Muscle layer of colon (tissue), 2 donors: ENCODE results near the gene SIK3.

Source experiments
- H3K27ac ChIP-seq: one replicate; pipeline ENCODE4 v1.7.0; 2013; ENCODE audit warnings: low read depth, mild to moderate bottlenecking, low read length, moderate library complexity
- H3K27me3 ChIP-seq, 2 donors: one replicate each; pipeline ENCODE4 v1.7.0; 2013; ENCODE audit warnings: low read length in 2 of 2, mild to moderate bottlenecking in 2 of 2; ENCODE audit not compliant: insufficient read depth in 2 of 2, control insufficient read depth in 1 of 2
- H3K36me3 ChIP-seq: one replicate; pipeline ENCODE4 v1.7.0; 2013; ENCODE audit warnings: mild to moderate bottlenecking, low read length; ENCODE audit not compliant: insufficient read depth
- H3K4me1 ChIP-seq: one replicate; pipeline ENCODE4 v1.7.0; 2013; ENCODE audit warnings: mild to moderate bottlenecking, low read length; ENCODE audit not compliant: insufficient read depth
- H3K4me3 ChIP-seq, 2 donors: one replicate each; pipeline ENCODE4 v1.7.0; 2013; ENCODE audit warnings: low read length in 2 of 2, low read depth in 1 of 2, mild to moderate bottlenecking in 1 of 2, moderate library complexity in 1 of 2
- H3K9ac ChIP-seq: one replicate; pipeline ENCODE4 v1.7.0; 2013; ENCODE audit warnings: low read length
- H3K9me3 ChIP-seq: one replicate; pipeline ENCODE4 v1.7.0; 2013; ENCODE audit warnings: mild to moderate bottlenecking, low read length
- donor health status: abdominal sarcoma.
- donor health status: Adenocarcinoma of cecum.

Gene SIK3

DNA sequence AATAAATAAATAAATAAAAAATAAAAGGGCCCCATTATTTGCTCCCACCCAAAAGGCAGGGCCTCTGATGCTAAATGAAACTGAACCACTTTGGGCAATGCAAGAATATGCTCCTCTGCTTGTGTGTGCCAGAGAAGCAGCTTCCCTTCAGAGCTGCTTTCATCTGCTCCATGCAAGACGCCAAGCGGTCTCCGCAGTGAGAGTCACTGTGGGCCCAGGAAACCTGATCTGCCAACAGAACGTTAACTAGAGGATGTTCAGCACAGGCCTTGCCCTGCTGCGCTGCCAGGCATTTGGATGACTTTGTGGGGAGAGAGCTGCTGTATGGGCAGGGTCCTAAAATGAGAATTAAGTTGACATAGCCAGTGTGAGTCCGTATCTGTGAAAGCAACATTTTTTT, 217.1 kb downstream of the SIK3 start:
- no peak overlapping the region for H3K9ac ChIP-seq
- no peak overlapping the region for H3K27ac ChIP-seq
- peaks cover 15% of the 10 kb centered on the region for H3K4me1 ChIP-seq
- no peak overlapping the region for H3K4me3 ChIP-seq
- H3K27me3 ChIP-seq: no peaks in the 10 kb centered on the region
- no peaks in the 10 kb centered on the region for H3K9me3 ChIP-seq
- H3K36me3 ChIP-seq: peaks cover 2% of the 10 kb centered on the region

DNA sequence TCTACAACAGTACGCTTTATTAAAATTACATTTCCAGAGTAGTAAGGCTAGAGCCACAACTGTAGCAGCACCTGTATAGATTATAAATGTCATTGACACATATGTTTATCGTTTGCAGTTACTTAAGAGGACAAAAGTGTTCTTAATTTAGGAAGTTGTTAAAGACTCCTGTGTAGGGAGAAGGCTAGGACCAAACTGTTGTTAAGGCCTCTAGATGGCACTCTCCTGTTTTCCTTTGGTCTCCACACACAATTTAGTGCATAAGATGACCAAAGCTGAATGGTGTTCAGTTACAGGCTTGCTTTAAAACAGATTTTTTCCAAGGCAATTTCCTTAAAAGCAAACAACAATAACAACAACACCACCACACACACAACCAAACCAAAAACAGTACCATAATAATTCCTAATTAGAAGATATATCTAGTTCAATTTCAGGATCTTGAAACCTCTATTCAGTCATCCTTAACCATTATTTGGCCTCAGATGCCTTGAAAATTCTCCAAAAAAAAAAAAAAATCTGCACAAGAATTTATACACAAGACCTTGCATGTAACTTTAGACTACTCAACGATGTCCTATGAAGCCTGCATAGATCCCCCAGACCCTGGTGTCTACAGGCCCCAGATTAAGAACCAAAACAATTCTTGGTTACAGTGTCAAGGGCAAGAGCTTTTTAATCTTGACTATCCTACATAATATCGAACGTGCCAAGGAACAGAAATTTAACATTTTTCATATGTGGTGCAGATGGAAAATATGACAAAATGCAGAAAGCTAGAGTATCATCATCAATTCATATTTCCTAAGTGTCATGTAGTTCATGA, 218.2 kb downstream of the SIK3 start:
- peaks cover 13% of the 10 kb centered on the region for H3K36me3 ChIP-seq
- no peak overlapping the region for H3K4me3 ChIP-seq
- no peaks in the 10 kb centered on the region for H3K9me3 ChIP-seq
- H3K27me3 ChIP-seq: no peaks in the 10 kb centered on the region
- H3K4me1 ChIP-seq: peaks cover 6% of the 10 kb centered on the region
- H3K27ac ChIP-seq: no peak overlapping the region
- H3K9ac ChIP-seq: no peak overlapping the region

DNA sequence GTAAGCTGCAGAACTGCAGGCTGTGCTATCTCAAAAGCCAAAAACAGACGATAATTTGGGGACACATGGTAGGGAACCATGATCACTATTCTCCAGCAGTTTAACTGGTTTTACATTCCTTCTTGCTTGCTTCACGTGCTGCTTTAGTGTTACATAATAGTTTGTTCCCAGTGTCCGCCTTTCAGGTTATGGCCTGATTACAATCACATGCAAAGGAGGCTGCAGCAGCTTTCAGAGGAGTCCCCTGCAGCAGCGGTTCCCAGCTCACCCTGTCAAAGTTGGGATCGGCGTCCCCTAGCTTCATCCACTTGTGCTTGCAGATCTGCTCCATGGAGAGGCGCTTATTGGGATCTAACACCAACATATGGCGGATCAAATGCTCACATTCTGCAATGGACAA, 221.6 kb downstream of the SIK3 start:
- Histone ChIP-seq H3K4me3 (no peak overlapping the region), H3K9ac (no peak overlapping the region), H3K27me3 (no peaks in the 10 kb centered on the region), H3K9me3 (no peaks in the 10 kb centered on the region), H3K27ac (no peak overlapping the region), H3K4me1 (peaks cover 6% of the 10 kb centered on the region), H3K36me3 (peaks cover 38% of the 10 kb centered on the region)

DNA sequence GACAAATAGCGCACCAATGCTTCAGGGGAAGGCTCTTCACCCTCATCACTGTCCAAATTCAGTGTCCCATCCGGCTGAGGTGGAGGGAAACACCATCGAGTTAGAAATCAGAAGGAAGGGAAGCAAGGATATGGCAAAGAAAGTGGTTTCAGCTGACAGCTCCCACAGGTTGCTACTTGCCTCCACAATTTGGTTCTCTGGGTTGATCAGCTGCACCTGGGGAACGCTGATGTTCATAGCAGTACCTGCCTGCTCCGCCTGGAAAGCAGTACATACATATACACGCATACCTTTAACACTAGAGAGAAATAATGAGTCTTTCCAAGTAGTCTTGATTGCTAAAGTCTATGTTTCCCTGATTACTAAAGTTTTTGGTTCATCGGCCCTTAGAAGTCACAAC, 223.0 kb downstream of the SIK3 start:
- H3K36me3 ChIP-seq: peaks cover 49% of the 10 kb centered on the region
- H3K9me3 ChIP-seq: no peaks in the 10 kb centered on the region
- H3K27ac ChIP-seq: no peak overlapping the region
- no peak overlapping the region for H3K9ac ChIP-seq
- no peaks in the 10 kb centered on the region for H3K27me3 ChIP-seq
- H3K4me1 ChIP-seq: peaks cover 3% of the 10 kb centered on the region
- no peak overlapping the region for H3K4me3 ChIP-seq

DNA sequence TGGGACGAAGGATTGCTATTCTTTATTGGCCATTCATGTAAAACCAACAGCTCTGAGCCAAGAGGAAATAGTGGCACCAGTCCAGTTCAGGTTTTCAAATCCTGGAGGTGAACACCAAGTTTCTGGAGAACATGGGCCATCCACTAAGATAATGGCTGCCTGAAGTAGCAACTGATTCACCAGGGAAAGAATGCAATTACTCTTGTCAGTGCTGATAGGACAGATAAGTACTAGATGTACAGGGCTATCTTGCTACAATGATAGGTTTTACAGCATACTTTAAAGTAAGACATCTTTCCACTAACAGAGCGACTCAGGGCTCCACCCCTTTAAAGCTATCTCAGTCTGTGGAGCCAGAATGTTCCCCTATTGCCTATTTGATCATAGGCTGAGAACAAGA, 224.0 kb downstream of the SIK3 start:
- no peak overlapping the region for H3K27ac ChIP-seq
- peaks cover 59% of the 10 kb centered on the region for H3K36me3 ChIP-seq
- H3K4me3 ChIP-seq: no peak overlapping the region
- H3K9ac ChIP-seq: no peak overlapping the region
- H3K4me1 ChIP-seq: no peaks in the 10 kb centered on the region
- H3K9me3 ChIP-seq: no peaks in the 10 kb centered on the region
- no peaks in the 10 kb centered on the region for H3K27me3 ChIP-seq

DNA sequence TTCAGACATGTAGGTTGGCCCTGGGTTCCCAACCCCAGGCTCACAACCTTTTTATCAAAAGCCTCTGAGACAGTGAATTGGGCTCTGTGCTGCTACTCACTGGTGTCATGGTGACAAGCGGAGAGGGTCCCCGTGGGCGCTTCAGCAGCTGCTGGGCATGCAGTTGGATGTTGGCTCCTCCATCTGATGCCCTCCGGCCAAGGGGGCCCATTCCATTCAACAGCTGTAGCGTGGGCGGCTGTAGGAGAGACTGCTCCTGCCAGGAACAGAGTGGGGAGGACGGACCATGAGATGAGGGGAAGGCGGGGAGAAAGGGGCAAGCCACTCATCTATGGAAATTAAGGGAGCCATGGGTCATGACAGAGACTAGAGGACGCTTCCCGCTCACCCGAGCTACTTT, 224.8 kb downstream of the SIK3 start:
- Histone ChIP-seq H3K27me3 (no peaks in the 10 kb centered on the region), H3K36me3 (peaks cover 59% of the 10 kb centered on the region), H3K27ac (no peak overlapping the region), H3K4me1 (no peaks in the 10 kb centered on the region), H3K4me3 (no peak overlapping the region), H3K9me3 (no peaks in the 10 kb centered on the region), H3K9ac (no peak overlapping the region)

DNA sequence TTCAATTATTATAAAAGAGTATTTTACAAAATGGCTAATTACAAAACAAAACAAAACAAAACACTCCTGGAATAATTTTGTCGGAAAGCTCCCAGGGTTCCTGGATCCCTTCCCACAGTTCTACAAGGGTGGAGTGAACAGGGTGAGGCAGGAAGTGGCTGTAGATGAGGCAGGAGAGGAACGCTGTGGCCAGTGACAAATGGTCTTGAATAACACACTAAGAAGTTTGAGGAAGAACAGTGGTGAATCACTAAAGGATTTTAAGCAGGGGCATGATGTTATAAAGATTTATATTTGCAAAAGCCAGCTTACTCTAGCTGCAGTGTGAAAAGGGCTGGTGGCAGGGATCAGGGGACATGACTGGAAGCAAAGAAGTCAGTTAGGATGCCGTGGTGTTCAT, 227.0 kb downstream of the SIK3 start:
- H3K27ac ChIP-seq: no peak overlapping the region
- no peak overlapping the region for H3K9ac ChIP-seq
- H3K4me3 ChIP-seq: no peak overlapping the region
- no peaks in the 10 kb centered on the region for H3K9me3 ChIP-seq
- H3K4me1 ChIP-seq: no peaks in the 10 kb centered on the region
- H3K36me3 ChIP-seq: peaks cover 76% of the 10 kb centered on the region
- no peaks in the 10 kb centered on the region for H3K27me3 ChIP-seq

DNA sequence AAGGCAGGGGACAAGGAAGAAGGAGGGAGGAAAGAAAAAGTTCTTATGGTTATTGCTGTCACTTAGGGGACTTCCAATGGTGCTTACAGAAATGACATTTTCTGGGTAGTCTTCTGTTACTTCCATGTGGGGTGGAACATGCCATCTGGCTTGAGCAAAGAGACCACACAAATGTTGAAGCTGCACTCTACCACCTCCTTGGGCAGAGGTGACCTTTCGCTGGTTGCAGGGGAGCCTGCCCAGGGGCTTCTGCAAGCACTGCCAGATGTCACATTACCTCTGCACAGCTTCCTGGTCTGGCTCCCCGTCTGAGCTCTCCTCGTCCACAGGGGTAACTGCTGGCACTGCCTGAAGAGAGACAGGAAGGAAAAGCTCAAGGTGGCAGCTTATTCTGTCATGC, 228.2 kb downstream of the SIK3 start:
- Histone ChIP-seq H3K4me3 (no peak overlapping the region), H3K36me3 (peaks cover 69% of the 10 kb centered on the region), H3K4me1 (no peaks in the 10 kb centered on the region), H3K27ac (no peak overlapping the region), H3K27me3 (no peaks in the 10 kb centered on the region), H3K9ac (no peak overlapping the region), H3K9me3 (no peaks in the 10 kb centered on the region)

DNA sequence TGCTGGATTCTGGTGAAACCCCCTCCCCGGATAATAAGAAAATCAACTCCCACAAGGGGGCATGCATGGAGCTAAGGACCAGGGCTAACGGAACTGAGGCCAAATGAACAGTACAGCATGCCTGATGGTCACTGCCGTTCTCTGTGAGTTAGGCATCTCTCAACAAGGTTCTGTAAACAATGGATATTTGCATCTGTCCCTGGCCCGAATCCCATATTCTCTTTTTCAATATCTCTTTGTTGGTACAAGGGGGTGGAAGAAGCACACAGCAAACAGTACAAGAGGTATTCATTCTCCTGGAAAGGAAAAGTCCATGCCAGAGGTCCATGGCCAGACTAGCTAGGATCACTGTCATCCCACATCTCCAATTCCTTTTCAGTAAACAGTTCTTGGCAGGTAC, 228.6 kb downstream of the SIK3 start:
- Histone ChIP-seq H3K9ac (no peak overlapping the region), H3K9me3 (no peaks in the 10 kb centered on the region), H3K4me1 (no peaks in the 10 kb centered on the region), H3K4me3 (no peak overlapping the region), H3K36me3 (peaks cover 71% of the 10 kb centered on the region), H3K27ac (no peak overlapping the region), H3K27me3 (no peaks in the 10 kb centered on the region)

DNA sequence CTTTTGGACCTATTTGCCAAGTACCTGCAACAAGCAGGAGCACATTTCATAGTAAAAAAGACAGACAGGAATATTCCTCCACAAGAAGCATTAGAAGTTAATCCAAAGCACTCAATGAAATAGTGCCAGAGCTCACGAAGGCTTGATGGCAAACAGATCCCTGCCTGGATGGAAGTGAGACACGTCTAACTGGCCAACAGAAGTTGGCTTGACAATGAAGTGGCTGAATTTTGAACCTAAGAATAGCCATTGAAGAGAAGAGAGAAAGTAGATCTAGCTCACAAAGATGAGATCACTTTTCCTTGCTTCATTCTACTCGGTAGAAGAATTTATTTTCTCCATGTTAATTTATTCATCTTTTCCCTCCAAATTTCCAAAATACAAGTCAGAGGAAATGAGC, 230.2 kb downstream of the SIK3 start:
- Histone ChIP-seq H3K36me3 (peaks cover 65% of the 10 kb centered on the region), H3K27ac (no peak overlapping the region), H3K27me3 (no peaks in the 10 kb centered on the region), H3K9ac (no peak overlapping the region), H3K4me3 (no peak overlapping the region), H3K4me1 (no peaks in the 10 kb centered on the region), H3K9me3 (no peaks in the 10 kb centered on the region)

DNA sequence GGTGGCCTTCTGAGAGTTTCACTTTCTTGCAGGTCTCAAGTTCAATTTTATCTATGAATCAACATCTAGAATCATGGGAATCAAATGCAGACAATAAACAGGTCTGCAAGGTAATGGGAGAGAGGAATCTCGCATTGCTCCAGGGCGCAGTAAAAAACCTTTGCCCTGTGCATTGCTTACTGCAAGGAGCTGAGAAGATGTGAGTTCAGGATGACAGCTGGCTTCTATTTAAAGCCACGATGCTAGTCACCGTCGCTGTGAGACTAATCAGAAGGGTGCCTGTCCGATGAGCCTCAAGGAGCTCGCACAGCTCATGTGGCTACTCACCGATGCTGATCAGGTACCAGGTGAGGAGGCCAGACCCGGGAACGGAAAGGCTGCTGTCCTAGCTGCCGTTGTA, 230.6 kb downstream of the SIK3 start:
- peaks cover 61% of the 10 kb centered on the region for H3K36me3 ChIP-seq

DNA sequence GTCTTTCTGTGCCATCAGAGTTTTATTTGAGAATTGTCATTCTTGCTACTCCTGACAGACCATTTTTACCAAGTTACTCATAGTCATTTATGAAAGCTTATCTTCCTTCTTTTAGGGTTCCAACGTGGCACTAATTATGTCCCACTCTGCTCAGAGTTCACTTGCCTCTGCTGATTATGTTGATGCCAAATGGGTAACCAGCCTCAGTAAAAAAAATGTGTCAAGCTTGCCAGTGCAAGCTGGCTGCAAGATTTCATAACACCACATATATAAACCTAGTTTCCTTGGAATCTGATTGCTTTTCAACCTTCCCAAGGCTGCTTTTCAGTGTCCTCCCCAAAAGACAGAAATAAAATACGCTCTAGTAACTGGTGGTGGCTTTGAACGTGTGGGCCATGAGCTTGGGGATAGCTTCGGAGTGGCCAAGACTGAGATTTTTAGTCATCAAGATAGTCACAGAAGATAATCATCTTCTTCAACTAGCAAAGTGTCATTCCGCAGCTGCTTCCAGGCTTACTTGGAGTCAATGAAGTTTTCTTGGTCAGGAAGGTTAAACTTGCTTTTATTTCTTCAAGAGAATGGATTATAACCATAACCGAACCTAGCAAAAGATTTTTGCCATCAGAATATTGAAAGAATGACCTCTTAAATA, 231.3 kb downstream of the SIK3 start:
- Histone ChIP-seq H3K9ac (no peak overlapping the region), H3K9me3 (no peaks in the 10 kb centered on the region), H3K4me3 (no peak overlapping the region), H3K36me3 (peaks cover 65% of the 10 kb centered on the region), H3K27ac (no peak overlapping the region), H3K4me1 (no peaks in the 10 kb centered on the region), H3K27me3 (no peaks in the 10 kb centered on the region)

More for the DNA sequence above, 230.6 kb downstream of the SIK3 start:
- no peak overlapping the region for H3K27ac ChIP-seq
- no peak overlapping the region for H3K9ac ChIP-seq
- H3K4me3 ChIP-seq: no peak overlapping the region
- no peaks in the 10 kb centered on the region for H3K9me3 ChIP-seq
- no peaks in the 10 kb centered on the region for H3K4me1 ChIP-seq
- H3K27me3 ChIP-seq: no peaks in the 10 kb centered on the region
